SK-N-SH treated with all-trans-retinoic acid at 6 μM for 48 hours (cell line): ENCODE measurements around the gene NTF3.

Experiments
- CSDC2 ChIP-seq: fragments of 250-450 bp; sonication (Bioruptor Pico); IDR thresholded peaks from 2 replicates; pipeline ENCODE4 v1.5.0; 2020; ENCODE audit warnings: mild to moderate bottlenecking, moderate library complexity
- PPARA ChIP-seq: fragments of 250-450 bp; sonication (Bioruptor Pico); IDR thresholded peaks from 2 replicates; pipeline ENCODE4 v1.5.0; 2020; ENCODE audit warnings: mild to moderate bottlenecking, borderline replicate concordance
- RARB ChIP-seq: fragments of 250-450 bp; sonication (Bioruptor Pico); IDR thresholded peaks from 2 replicates; pipeline ENCODE4 v1.8.0; 2021; ENCODE audit warnings: mild to moderate bottlenecking, moderate library complexity
- TF ChIP-seq, protein P1 (sequence below): fragments of 250-450 bp; sonication (Bioruptor Pico); IDR thresholded peaks from 2 replicates; pipeline ENCODE4 v1.8.0; 2020; ENCODE audit warnings: mild to moderate bottlenecking, moderate library complexity, borderline replicate concordance

DNA sequence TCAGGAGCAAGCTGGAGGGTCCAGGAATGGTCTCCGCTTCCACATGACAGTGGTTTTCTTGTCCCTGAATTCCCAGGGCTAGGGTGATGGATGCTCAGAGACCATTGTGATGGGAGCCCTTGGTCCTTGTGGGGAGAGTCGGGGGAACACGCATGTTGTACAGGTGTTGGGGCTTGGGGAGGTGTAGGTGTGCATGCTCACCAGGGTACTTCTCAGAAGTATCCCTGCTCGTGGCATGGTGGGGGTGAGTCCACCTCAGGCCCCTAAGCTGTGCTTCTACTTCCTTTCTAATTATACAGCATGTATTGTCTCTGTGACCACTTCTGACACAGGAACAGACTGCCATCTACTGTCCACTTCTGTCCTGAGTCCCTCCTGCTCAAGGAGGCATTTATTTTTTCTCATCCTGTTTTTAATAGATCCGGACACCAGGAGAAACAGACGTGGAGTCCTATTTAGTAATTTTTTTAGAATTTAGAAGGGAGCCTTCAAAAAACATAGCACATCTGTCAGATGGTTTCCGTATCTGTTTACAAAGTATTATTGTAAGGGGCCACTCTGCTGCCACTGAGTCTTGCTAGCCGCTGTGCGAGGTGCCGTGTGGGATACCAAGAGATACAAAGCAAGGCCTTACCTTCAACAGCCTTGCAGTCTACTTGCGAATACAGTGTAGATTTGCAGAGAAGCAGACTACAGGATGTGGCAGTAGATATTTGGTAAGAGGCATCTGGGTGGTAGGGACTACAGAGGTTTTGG is 10.5 kb downstream of the NTF3 start:
- no peak for TF ChIP-seq RARB (CRISPR knock-in tag)
- TF ChIP-seq PPARA (CRISPR knock-in tag): no peak
- TF ChIP-seq, protein P1, sequence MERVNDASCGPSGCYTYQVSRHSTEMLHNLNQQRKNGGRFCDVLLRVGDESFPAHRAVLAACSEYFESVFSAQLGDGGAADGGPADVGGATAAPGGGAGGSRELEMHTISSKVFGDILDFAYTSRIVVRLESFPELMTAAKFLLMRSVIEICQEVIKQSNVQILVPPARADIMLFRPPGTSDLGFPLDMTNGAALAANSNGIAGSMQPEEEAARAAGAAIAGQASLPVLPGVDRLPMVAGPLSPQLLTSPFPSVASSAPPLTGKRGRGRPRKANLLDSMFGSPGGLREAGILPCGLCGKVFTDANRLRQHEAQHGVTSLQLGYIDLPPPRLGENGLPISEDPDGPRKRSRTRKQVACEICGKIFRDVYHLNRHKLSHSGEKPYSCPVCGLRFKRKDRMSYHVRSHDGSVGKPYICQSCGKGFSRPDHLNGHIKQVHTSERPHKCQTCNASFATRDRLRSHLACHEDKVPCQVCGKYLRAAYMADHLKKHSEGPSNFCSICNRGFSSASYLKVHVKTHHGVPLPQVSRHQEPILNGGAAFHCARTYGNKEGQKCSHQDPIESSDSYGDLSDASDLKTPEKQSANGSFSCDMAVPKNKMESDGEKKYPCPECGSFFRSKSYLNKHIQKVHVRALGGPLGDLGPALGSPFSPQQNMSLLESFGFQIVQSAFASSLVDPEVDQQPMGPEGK (CRISPR knock-in tag): no peak
- no peak for TF ChIP-seq CSDC2
